ENCODE results near the gene UBL4B. TPM values are rescaled to one million over a fixed set of nuclear protein-coding genes. Genes with fewer than 3 reads are reported as not detected.
"Not testable (repeated sequence)": the region's sequence is repeated elsewhere in the genome, so short reads cannot be mapped to it uniquely, and the experiment has no call there.

Gene UBL4B, protein sequence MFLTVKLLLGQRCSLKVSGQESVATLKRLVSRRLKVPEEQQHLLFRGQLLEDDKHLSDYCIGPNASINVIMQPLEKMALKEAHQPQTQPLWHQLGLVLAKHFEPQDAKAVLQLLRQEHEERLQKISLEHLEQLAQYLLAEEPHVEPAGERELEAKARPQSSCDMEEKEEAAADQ
- under 1 TPM; 0.07 to 0.45 (median 0.09) TPM for polyA plus RNA-seq

DNA sequence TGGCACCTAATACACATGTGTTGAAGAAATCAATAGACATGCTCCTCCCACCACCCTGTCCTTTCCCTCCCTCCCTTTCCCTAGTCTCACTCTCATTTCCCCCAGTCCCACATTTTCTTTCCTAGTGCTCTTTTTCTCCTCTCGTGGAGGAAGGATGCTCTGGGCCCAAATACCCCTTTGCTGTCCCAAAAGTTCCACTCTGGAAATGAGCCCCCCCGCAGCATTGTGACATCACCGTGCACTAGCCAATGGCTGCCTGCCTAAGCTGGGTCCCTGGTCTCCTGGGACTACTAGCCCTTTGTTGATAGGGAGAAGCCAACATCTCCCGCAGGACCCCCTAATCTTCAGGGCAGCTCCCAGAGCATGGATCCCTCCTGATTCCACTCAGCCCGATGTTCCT is at the start of gene UBL4B:
TSS of gene UBL4B (plus strand) at position 301 of the 400 bp plus-strand sequence. CDS start at position 393, 92 bp downstream.
- no peak within 1 kb of the TSS for H3K27ac ChIP-seq (ENCODE audit: low read depth, low read length)
- 77 to 89% (median 85%) methylated on average over 5 of the region's 5 CpGs for WGBS, 3 donors

DNA sequence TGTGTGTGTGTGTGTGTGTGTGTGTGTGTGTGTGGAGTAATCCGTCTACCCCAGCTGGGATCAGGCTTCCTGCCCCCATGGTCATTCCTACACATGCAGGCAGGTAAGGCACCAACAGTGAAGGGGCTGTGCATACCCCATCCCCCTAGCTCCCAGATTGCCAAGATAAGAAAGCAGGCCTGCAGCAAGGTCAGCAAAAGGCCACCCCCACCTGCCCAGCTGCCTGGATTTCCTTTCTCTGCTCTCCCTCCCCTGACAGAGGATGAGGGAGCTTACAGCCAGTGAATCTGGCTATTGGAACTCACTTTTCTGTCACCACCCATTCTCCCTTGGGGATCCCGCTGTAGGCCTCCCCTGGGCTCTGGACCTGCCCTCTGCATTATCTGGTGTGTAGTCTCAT is 49.6 kb upstream of the UBL4B start:
- WGBS, 3 donors = 82 to 92% (median 83%) methylated on average over 2 of the region's 2 CpGs
- no peak overlapping the region for H3K27ac ChIP-seq (ENCODE audit: low read depth, low read length)

DNA sequence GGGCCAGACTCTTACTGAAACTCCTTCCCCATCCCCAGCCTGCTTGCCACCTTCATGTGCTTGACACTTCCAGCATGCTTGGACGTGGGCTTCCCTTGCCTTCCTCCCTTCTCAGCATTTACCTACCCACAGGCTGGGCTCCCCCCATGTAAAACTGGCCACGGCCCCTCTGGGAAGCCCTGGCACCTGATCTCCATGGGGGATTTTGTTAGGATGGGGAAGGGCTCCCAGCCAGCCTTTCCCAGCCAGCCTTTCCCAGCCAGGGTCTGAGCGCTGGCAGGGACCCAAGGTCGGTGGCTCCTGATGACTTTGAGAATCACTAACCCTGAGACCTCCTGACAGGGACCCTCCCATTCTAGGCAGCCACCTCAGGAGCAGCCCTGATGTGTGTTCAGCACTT is 48.5 kb upstream of the UBL4B start:
- no peak overlapping the region for H3K27ac ChIP-seq (ENCODE audit: low read depth, low read length)
- 59 to 87% (median 66%) methylated on average over 4 of the region's 4 CpGs for WGBS, 3 donors

DNA sequence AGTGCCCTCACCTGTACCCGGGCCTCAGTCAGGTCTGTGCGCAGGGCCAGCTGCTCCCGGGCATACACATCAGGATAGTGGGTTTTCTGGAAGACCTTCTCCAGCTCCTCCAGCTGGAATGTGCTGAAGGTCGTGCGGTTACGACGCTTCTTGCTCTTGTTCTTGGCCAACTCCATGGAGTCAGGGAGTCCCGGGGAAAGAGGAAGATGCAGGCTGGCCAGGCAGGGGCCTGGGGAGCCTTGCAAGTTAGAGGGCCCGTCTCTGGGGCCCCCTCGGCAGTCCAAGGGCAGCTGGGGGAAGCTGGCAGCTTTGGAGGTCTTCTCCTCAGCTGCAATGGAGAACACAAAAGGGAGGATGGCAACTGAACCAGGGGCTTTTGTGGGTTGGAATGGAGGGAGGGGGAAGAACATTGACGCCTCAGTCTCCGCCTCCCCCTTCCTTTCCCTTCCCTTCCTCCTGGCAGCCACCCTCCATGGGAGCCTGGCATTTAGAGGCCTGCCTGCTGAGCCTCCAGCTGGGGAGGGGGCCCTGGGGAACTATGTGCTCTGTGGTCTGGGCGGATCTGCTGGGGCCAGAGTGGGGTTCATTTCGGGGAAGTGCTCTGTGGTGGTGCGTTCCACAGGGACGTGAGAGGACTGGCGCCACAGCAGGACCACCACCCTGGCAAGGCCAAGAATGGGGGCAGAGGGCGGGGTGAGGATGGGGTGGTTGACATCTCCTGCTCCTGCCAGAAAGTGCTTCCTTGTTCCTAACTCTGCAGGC is 47.5 kb upstream of the UBL4B start:
- H3K27ac ChIP-seq (ENCODE audit: low read depth, low read length) = no peak overlapping the region
- 81 to 88% (median 82%) methylated on average over 18 of the region's 18 CpGs for WGBS, 3 donors

DNA sequence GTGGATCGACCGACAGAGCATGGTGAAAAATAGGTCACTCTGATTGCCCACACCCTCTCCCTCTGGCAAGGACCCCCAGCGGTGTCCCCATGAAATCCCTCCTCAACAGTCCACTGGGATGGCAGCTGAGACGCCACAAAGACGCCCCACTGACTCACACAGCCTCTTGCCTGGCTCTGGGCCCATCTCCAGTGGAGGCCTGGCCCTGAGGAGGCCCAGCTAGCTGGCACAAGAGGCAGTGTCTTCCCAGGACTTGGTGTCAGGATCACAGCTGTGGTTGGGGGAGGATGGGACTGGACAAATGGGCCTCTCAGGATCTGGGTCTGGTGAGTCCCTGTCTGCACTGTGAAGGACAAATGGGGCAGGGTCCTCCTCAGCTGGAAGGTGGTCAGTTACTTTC is 46.4 kb upstream of the UBL4B start:
- H3K27ac ChIP-seq (ENCODE audit: low read depth, low read length) = no peak overlapping the region
- 82 to 92% (median 92%) methylated on average over 5 of the region's 5 CpGs for WGBS, 3 donors

DNA sequence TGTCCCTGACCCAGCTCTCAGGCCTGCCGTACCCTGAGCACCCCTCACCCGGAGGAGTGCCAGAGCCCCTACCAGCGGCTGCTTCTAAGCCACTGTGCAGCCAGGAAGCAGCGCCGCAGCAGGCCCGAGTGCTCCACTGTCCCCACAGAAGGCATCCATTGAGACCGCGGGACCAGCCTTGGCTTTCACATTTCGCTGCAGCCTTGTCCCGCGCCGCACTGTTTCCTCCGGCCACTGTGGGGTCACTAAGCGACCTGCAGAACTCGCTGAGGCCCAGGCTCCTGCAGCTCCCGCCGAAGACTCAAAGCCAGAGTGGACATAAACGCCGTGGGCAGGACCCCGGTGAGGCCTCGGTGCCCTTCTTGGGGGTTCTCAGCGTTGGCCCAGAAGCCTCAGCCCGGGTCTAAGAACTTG is 44.8 kb upstream of the UBL4B start:
- 44 to 58% (median 55%) methylated on average over 23 of the region's 23 CpGs for WGBS, 3 donors
- no peak overlapping the region for H3K27ac ChIP-seq (ENCODE audit: low read depth, low read length)

DNA sequence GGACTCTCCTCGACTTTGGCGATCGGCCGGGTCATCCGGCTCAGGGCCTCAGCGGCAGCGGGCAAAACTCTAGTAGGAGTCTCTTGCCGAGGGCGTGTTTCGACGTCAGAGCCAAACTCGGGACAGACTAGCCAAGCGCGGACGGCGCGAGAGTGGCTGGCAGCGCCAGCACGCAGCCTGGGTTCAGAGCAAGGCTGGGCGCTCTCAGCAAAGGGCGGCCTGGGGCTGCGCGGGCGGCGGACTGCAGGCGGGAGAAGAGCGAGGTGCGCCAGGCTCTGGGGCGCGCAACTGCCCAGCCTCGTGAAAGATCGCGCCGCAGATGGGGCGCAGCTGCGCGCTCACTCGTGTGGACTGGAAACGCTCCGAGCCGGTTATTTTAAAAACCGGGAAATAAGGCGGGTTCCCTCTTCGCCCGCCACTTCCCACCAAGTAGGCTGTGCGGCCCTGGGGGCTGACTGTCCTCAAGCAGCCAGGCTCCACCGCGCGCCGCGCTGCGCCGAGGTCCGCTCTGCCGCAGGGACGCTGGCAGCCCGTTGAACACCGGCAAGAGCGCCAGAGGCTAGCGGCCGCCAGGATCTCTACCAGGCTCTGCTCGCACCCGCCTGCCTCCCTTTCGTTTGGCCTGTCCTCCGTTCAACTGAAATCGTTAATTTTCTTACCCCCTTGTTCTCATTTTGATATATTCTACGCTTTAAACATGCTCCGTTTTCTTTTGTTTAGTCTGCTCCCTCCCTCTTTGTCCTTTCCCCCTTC is 44.2 kb upstream of the UBL4B start:
- WGBS, 3 donors = 14 to 22% (median 18%) methylated on average over 64 to 68 of the region's 68 CpGs
- H3K27ac ChIP-seq (ENCODE audit: low read depth, low read length) = no peak overlapping the region

DNA sequence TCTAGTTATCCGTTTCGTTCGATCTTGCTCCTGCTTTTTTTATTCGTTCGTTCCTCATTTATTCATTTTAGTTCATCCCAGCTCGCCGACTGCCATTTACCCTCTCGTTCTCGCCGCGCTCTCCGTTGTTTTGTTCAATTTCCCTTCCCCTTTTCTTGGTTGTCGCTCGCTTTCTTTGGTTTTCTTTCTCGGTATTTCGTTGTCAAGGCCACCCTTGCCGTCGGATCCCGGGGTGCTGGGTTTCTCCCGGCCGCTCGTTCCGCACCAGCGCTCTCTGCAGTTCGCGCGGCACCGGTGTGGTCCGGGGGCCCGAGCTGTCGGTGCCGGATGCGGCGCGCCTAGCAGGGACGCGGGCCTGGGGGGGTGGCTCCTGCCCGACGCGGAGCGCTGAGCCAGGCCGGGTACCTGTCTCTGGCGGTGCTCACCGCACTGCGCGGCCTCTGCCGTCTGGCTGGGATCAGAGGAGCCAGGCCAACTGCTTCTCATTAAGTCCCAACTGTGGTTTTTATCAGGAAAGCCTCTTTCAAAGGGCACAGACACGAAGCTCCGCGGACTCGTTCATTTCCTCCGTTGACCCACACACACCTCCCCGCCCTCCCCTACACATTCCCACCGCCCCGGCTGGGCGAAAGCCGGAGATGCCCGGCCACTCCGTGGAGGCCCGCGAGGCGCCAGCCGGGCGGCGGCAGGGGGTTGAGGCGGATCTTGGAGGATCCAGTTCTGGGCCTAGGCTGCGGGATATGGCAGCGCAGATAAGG is 43.4 kb upstream of the UBL4B start:
- H3K27ac ChIP-seq (ENCODE audit: low read depth, low read length) = no peak overlapping the region
- 6 to 15% (median 8%) methylated on average over 68 of the region's 68 CpGs for WGBS, 3 donors

DNA sequence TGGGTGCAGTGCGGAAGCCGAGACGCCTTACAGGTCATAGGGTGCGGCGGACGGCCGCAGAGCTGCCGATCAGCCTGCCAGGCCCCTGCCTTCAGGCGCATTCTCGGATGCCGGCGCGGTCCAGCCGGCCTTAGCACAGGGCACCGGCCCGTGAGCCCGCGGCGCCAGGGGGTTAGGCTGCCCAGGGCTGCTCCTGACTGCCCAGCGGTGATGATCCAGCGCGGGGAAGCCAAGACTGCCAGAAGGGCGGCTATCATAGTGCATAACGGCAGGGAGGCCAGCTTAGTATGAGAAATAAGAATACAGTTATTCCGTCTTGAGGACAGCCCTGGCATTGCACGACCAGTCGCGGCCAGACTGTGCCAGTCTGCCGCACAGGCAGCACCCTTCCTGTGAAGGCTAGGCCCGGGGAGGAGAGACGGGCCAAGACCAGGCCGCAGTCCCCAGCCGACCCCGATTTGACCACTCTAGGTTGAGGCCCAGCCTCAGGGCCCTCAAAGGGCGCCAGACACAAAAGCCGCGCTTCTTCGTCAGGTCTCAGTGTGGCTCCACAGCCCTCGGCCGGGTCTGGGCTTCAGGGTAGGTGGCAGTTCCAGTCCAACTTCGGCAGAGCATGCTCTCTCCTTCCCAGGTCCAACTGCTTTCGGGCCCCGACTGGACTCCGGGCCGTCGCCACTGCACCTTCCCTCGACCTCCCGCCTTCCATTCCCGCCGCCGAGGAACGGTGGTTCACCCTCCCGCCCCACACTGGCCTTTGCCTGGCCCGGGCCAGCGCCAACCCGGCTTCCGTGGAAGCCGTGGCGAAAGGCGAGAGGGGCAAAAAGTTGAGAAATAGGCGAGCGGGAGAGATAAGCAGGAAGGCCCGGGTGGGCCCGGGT is 42.6 kb upstream of the UBL4B start:
- 24 to 25% (median 25%) methylated on average over 57 to 64 of the region's 64 CpGs for WGBS, 3 donors
- H3K27ac ChIP-seq (ENCODE audit: low read depth, low read length) = no peak overlapping the region

DNA sequence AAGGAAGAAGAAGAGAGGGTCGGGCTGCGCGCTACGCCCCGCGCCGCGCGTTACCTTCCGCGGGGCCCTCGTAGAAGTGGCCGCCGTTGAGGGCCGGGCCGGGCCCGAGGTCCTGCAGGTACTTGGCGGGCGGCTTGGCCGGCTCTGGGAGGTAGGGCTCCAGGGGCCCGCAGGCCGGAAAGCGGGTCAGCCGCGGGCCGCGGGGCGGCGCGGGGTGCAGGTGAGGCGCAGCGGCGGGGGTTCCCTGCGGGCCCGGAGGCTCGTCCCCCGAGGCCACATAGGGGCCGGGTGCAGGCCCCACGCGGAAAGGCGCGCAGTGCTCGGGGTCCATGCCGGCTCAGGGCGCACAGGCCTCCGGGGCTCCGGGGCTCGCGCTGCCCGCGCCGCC is 42.0 kb upstream of the UBL4B start:
- no peak overlapping the region for H3K27ac ChIP-seq (ENCODE audit: low read depth, low read length)
- WGBS, 3 donors = 3 to 6% (median 6%) methylated on average over 26 to 45 of the region's 52 CpGs

DNA sequence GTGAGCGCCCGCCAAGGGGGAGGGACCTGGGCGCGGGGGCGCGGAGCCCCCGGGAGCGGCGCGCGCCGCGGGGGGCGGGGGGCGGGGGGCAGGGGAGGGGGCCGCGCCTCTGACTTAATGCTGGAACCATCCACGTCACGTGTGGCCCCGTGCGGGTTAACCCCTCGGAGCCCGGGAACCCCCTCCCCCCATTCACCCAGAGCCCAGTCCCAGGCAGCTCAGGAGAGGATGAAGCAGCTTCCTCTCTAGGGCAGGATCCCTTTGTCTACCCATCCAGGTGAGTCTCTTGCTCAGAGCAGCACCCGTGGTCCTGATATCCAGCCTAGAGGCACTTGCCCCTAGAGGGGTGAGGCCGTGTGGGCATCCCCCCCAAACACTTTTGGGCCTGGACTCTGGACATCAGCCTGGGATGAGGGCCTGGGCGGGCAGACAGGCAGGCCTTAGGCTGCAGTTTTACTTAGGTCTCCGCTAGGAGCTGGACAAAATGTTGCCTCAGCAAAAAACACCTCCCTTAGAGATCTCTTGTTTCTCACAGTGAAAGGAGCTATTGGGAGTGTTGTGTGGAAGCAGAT is 41.5 kb upstream of the UBL4B start, which contains the start of gene ALX3:
TSS of gene ALX3 (minus strand) at position 2 of the 572 bp plus-strand sequence. CDS start 60 bp downstream, outside the sequence.
- H3K27ac ChIP-seq (ENCODE audit: low read depth, low read length) = no peak within 1 kb of the TSS
- 15 to 40% (median 33%) methylated on average over 7 to 18 of the region's 27 CpGs for WGBS, 3 donors

DNA sequence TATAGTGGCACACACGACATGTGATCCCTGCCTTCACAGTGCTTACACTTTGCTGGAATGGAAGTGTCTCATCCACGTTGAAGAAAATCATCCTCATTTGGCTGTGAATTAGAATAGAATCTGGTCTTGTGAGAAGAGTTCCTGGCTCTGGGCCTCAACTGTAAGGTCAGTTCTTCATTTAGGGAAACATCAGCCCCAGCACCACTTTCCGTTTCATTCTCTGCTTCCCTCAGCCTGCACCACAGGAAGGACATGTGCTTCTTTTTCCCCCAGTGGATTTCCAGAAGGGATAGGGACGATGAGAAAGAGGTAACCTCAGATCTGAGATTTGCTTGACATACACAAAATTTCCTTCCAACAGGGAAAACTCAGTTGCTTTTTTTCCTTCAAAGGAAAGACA is 38.1 kb upstream of the UBL4B start:
- 61 to 78% (median 62%) methylated on average over 4 of the region's 4 CpGs for WGBS, 3 donors
- H3K27ac ChIP-seq (ENCODE audit: low read depth, low read length) = no peak overlapping the region

DNA sequence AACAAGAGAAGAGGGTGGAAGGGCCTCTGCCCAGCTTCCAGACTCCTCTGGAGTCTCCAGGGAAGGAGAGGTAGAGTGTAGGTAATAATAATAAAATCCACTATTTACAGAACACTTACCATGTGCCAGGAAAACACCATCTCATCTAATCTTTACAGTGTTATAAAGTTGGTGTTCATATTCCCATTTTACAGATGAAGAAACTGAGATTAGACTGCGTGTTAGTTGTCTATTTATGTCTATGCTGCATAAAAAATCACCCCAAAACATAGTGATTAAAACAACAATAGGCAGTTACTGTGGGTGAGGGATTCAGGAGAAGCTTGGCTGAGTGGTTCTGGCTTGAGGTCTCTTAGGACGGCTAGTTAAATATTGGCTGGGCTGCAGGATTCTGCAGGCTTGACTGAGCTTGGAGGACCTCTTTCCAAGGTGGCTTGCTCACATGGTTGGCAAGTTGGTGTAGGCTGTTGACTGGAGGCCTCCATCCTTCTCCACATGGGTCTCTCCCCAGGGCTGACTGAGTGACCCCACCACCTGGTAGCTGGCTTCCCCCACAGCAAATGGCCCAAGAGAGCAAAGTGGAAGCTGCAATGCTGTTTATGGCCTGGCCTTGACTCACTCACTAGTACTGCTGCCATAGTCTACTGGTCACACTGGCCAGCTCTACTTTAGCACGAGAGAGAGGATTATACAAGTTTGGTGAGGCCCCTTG is 35.3 kb upstream of the UBL4B start:
- no peak overlapping the region for H3K27ac ChIP-seq (ENCODE audit: low read depth, low read length)
- WGBS, 3 donors = 82 to 86% (median 83%) methylated on average over 3 of the region's 3 CpGs

DNA sequence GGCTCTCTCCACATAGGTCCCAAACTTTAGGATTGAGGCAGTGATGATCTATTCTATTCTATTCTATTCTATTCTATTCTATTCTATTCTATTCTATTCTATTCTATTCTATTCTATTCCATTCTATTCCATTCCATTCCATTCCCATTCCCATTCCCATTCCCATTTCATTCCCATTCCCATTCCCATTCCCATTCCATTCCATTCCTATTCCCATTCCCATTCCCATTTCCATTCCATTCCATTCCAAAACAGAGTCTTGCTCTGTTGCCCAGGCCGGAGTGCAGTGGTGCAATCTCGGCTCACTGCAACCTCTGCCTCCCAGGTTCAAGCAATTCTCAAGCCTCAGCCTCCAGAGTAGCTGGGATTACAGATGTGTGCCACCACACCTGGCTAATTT is 32.2 kb upstream of the UBL4B start:
- H3K27ac ChIP-seq (ENCODE audit: low read depth, low read length) = not testable (repeated sequence)
- WGBS, 3 donors = 96 to 98% (median 98%) methylated on average over 2 of the region's 2 CpGs

DNA sequence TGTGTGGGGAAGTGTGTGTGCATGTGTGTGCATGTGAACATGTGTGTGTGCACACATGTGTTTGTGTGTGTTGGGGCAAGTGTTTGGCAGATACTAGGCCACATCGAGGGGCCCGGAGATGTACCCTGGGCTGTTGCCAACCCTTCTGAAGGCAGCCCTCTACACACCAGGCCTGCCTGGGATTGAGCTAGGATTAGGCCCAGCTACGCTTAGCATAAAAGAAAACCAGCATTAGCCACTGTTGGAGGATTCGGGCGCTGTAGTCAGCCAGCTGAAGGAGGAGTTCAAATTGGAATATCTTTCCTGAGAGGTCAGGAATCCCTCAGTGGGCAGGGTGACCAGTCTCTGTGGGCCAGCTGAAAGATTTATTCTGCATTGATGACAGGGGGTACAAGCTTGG is 31.2 kb upstream of the UBL4B start:
- 90 to 95% (median 90%) methylated on average over 5 of the region's 5 CpGs for WGBS, 3 donors
- H3K27ac ChIP-seq (ENCODE audit: low read depth, low read length) = no peak overlapping the region

DNA sequence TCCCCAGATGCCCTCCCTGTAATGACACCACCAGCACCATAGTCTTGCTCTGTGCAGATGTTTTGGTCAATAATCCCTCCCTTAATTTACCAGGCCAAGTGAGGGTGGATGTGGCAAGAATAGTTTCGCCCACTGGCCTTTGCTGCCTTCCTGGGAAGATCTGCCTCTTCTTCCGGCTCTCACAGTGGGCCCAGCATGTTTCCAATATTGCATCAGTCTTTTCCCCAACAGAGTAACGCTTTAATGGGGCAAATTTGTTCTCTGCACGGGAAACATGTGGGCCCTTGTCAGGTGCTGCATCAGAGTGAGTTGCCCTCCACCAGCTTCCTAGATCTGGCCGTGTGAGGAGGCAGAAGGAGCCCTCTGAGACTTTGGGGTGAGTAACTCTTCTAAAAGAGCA is 29.8 kb upstream of the UBL4B start:
- no peak overlapping the region for H3K27ac ChIP-seq (ENCODE audit: low read depth, low read length)
- 84 to 90% (median 87%) methylated on average over 5 of the region's 5 CpGs for WGBS, 3 donors

Data from adipose tissue (tissue), 3 donors.